Measurements from ENCODE around the gene IGSF21. TPM values are rescaled to one million over a fixed set of nuclear protein-coding genes. Genes with fewer than 3 reads are reported as not detected.

The IGSF21 gene
- polyA plus RNA-seq, 3 donors: not detected

- H4K20me1 ChIP-seq (ENCODE audit: insufficient read depth, low read length): no peaks in the 10 kb centered on the region
- no peaks in the 10 kb centered on the region for H3K4me1 Mint-ChIP-seq
- peaks cover 4 to 11% (median 9%) of the 10 kb centered on the region in 3 donors for H3K27me3 Mint-ChIP-seq (ENCODE audit: low read depth in 3 of 3)
- no peak overlapping the region for H3K27ac ChIP-seq (ENCODE audit: low read depth in 1 of 2, low read length in 2 of 2)
- intact Hi-C loops (cut with micrococcal nuclease): no loop called here
- no peaks in the 10 kb centered on the region for H3K4me1 ChIP-seq (ENCODE audit: control insufficient read depth in 1 of 2, insufficient read depth in 2 of 2, low read length in 2 of 2)
- no peak overlapping the region for H3K4me3 Mint-ChIP-seq
- no peaks in the 10 kb centered on the region for H3K27me3 ChIP-seq (ENCODE audit: control insufficient read depth in 2 of 2, insufficient read depth in 2 of 2, low read length in 2 of 2)
- H3K27ac Mint-ChIP-seq: no peak overlapping the region
- TF ChIP-seq, protein P1, sequence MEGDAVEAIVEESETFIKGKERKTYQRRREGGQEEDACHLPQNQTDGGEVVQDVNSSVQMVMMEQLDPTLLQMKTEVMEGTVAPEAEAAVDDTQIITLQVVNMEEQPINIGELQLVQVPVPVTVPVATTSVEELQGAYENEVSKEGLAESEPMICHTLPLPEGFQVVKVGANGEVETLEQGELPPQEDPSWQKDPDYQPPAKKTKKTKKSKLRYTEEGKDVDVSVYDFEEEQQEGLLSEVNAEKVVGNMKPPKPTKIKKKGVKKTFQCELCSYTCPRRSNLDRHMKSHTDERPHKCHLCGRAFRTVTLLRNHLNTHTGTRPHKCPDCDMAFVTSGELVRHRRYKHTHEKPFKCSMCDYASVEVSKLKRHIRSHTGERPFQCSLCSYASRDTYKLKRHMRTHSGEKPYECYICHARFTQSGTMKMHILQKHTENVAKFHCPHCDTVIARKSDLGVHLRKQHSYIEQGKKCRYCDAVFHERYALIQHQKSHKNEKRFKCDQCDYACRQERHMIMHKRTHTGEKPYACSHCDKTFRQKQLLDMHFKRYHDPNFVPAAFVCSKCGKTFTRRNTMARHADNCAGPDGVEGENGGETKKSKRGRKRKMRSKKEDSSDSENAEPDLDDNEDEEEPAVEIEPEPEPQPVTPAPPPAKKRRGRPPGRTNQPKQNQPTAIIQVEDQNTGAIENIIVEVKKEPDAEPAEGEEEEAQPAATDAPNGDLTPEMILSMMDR (IDR thresholded peaks at IDR 0.05): peak; percentile 23
- 83% methylated on average over 1 of the region's 7 CpGs for WGBS (ENCODE audit: insufficient coverage)
- H3K9me3 ChIP-seq (replicated peaks in 1 of 2; ENCODE audit: control insufficient read depth in 1 of 2, insufficient read depth in 1 of 2, low read length in 2 of 2): no peaks in the 10 kb centered on the region
- no peak overlapping the region for H3K4me2 ChIP-seq (replicated peaks; ENCODE audit: extremely low read depth, low read length, poor library complexity, severe bottlenecking)
- no peaks in the 10 kb centered on the region for H3K79me2 ChIP-seq (ENCODE audit: insufficient read depth, low read length)
- H3K4me3 ChIP-seq (replicated peaks in 1 of 3; ENCODE audit: low read depth in 2 of 3, low read length in 3 of 3): no peak overlapping the region
- no peak overlapping the region for H3K9ac ChIP-seq (ENCODE audit: insufficient read depth, low read length, poor library complexity, severe bottlenecking)
- H3K36me3 Mint-ChIP-seq: no peaks in the 10 kb centered on the region
- DNase-seq: no peak
- peaks cover 0 to 1% (median 0%) of the 10 kb centered on the region in 7 donors for H3K9me3 Mint-ChIP-seq
- H3K36me3 ChIP-seq (replicated peaks in 1 of 2; ENCODE audit: control insufficient read depth in 1 of 2, insufficient read depth in 2 of 2, low read length in 2 of 2): no peaks in the 10 kb centered on the region
- no peak overlapping the region for H2AFZ ChIP-seq (ENCODE audit: insufficient read depth, low read depth, low read length, poor library complexity, severe bottlenecking)
These were observed 195.3 kb downstream of the IGSF21 start for GRCh38 chr1:18302788-18303413.

GRCh38 chr1:18304151-18304869 lies 196.7 kb downstream of the IGSF21 start:
- no peak overlapping the region for H3K4me2 ChIP-seq (replicated peaks; ENCODE audit: extremely low read depth, low read length, poor library complexity, severe bottlenecking)
- intact Hi-C loops (cut with micrococcal nuclease): no loop called here
- peaks cover 3 to 5% (median 4%) of the 10 kb centered on the region in 3 donors for H3K27me3 Mint-ChIP-seq (ENCODE audit: low read depth in 3 of 3)

More at GRCh38 chr1:18304151-18304869, 196.7 kb downstream of the IGSF21 start:
- H3K79me2 ChIP-seq (ENCODE audit: insufficient read depth, low read length): no peaks in the 10 kb centered on the region
- H2AFZ ChIP-seq (ENCODE audit: insufficient read depth, low read depth, low read length, poor library complexity, severe bottlenecking): no peak overlapping the region
- DNase-seq: no peak
- Mint-ChIP-seq H3K4me3 (no peak overlapping the region), H3K36me3 (no peaks in the 10 kb centered on the region), H3K4me1 (no peaks in the 10 kb centered on the region), H3K27ac (no peak overlapping the region), H3K9me3 (peaks cover 0 to 1% (median 0%) of the 10 kb centered on the region in 7 donors)
- H3K27ac ChIP-seq (ENCODE audit: low read depth in 1 of 2, low read length in 2 of 2): no peak overlapping the region
- WGBS (ENCODE audit: insufficient coverage): 74% methylated on average over 3 of the region's 6 CpGs
- no peaks in the 10 kb centered on the region for H3K4me1 ChIP-seq (ENCODE audit: control insufficient read depth in 1 of 2, insufficient read depth in 2 of 2, low read length in 2 of 2)
- no peak overlapping the region for H3K4me3 ChIP-seq (replicated peaks in 1 of 3; ENCODE audit: low read depth in 2 of 3, low read length in 3 of 3)
- H3K9me3 ChIP-seq (replicated peaks in 1 of 2; ENCODE audit: control insufficient read depth in 1 of 2, insufficient read depth in 1 of 2, low read length in 2 of 2): no peaks in the 10 kb centered on the region
- H4K20me1 ChIP-seq (ENCODE audit: insufficient read depth, low read length): no peaks in the 10 kb centered on the region
- TF ChIP-seq, protein P1 (IDR thresholded peaks at IDR 0.05): no peak
- H3K9ac ChIP-seq (ENCODE audit: insufficient read depth, low read length, poor library complexity, severe bottlenecking): no peak overlapping the region
- no peaks in the 10 kb centered on the region for H3K27me3 ChIP-seq (ENCODE audit: control insufficient read depth in 2 of 2, insufficient read depth in 2 of 2, low read length in 2 of 2)
- H3K36me3 ChIP-seq (replicated peaks in 1 of 2; ENCODE audit: control insufficient read depth in 1 of 2, insufficient read depth in 2 of 2, low read length in 2 of 2): no peaks in the 10 kb centered on the region
